ENCODE measurements around the gene HTR1D.

The HTR1D gene

DNA sequence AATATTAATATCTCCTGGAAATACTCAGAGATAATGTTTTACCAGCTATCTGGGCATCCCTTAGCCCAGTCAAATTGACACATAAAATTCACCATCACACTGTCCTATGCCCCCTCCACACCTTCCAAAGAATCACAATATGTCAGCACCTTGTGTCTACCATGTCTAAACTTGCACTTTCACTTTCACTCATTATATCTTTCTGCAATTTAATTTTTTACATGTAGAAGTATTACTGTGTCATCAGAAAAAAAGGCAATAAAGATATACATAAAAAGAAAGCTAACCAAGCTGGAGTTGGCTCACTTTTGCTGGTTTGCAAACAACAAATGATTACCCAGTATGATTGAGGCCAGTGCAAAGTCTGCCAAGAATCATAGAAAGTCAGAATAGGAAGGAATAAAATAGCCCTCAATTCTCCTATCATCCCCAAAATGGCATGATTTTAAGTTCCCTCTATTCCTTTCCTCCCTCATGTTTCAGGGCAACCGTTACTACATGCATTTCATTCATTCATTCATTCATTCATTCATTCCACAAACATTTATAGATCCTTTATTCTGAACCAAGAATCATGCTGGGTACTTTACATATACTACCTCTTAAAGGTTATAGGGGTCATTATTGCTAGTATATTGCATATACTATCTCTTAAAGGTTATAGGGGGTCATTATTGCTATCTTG lies 42.7 kb downstream of the HTR1D start:
- Histone ChIP-seq H3K4me2 (ENCODE audit: low read length) (no peak overlapping the region), H3K27me3 (ENCODE audit: insufficient read depth, low read length) (no peaks in the 10 kb centered on the region), H3K4me3 (ENCODE audit: low read depth, low read length) (no peak overlapping the region), H3K18ac (ENCODE audit: low read length) (no peak overlapping the region), H2BK5ac (ENCODE audit: low read depth, low read length, poor library complexity) (no peak overlapping the region), H2BK12ac (ENCODE audit: low read length) (no peak overlapping the region), H3K9me3 (ENCODE audit: insufficient read depth, low read depth, low read length) (no peaks in the 10 kb centered on the region), H2AFZ (ENCODE audit: insufficient read depth, low read length, poor library complexity) (no peak overlapping the region), H4K8ac (ENCODE audit: low read depth, low read length) (no peak overlapping the region), H3K4me1 (ENCODE audit: control insufficient read depth in 1 of 2, insufficient read depth in 2 of 2, low read length in 2 of 2) (peaks cover 3 to 8% of the 10 kb centered on the region in 2 experiments), H3K14ac (ENCODE audit: low read length) (no peak overlapping the region), H3K23ac (ENCODE audit: low read length) (no peak overlapping the region), H3K36me3 (ENCODE audit: control insufficient read depth in 1 of 2, insufficient read depth in 2 of 2, low read length in 2 of 2) (no peaks in the 10 kb centered on the region), H3K79me2 (ENCODE audit: control insufficient read depth, insufficient read depth, low read length, poor library complexity) (no peaks in the 10 kb centered on the region), H3K27ac (ENCODE audit: low read depth, low read length) (no peak overlapping the region), H2AK5ac (ENCODE audit: low read length) (no peak overlapping the region), H3K4ac (ENCODE audit: low read depth, low read length) (no peak overlapping the region), H3K9ac (ENCODE audit: low read length) (no peak overlapping the region), H4K91ac (ENCODE audit: low read depth, low read length) (no peak overlapping the region), H4K12ac (ENCODE audit: low read depth, low read length) (no peak overlapping the region), H3K79me1 (ENCODE audit: low read length) (peaks cover 10% of the 10 kb centered on the region), H2BK120ac (ENCODE audit: insufficient read depth, low read length, poor library complexity) (no peak overlapping the region)
- DNase-seq: no peak
- no CpG with 5 or more reads among the region's 1 CpG for WGBS (ENCODE audit: extremely low coverage, insufficient coverage, insufficient read length)

DNA sequence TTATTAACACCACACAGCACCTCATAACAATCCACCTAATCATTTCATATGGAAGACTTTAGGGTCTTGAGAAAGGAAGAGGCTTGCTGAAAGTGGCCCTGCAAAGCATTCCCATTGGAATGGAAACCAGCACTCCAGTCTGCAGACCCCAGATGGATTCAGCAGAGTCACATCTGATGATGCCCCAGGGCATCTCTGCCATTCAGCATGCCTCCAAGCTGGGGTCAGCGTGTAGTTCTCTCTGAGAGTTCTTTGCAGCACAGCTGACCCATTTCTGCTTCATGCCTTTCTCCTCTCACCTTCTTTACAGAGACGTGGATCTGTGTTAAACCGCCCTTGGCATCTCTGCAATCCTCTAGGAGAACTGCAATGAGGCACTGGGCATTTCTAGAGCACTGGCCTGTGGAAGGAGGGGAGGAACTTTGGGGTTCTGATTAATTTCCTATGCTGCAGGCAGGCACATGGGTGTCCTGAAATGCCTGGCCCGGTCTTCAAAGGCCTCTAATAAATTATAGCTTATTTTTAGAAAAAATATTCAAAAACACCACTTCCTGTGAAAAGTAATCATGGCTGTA lies 46.0 kb downstream of the HTR1D start:
- no peak overlapping the region for H2BK5ac ChIP-seq (ENCODE audit: low read depth, low read length, poor library complexity)
- H4K12ac ChIP-seq (ENCODE audit: low read depth, low read length): no peak overlapping the region
- no peak overlapping the region for H3K4ac ChIP-seq (ENCODE audit: low read depth, low read length)
- peaks cover 13% of the 10 kb centered on the region for H3K79me1 ChIP-seq (ENCODE audit: low read length)
- H3K23ac ChIP-seq (ENCODE audit: low read length): no peak overlapping the region
- no peak overlapping the region for H2BK12ac ChIP-seq (ENCODE audit: low read length)
- no peak overlapping the region for H3K4me2 ChIP-seq (ENCODE audit: low read length)
- H3K27me3 ChIP-seq (ENCODE audit: insufficient read depth, low read length): no peaks in the 10 kb centered on the region
- no peak overlapping the region for H4K91ac ChIP-seq (ENCODE audit: low read depth, low read length)
- H3K4me3 ChIP-seq (ENCODE audit: low read depth, low read length): no peak overlapping the region
- DNase-seq: no peak
- no peak overlapping the region for H2AK5ac ChIP-seq (ENCODE audit: low read length)
- no peaks in the 10 kb centered on the region for H3K36me3 ChIP-seq (ENCODE audit: control insufficient read depth in 1 of 2, insufficient read depth in 2 of 2, low read length in 2 of 2)
- H4K8ac ChIP-seq (ENCODE audit: low read depth, low read length): no peak overlapping the region
- no peak overlapping the region for H3K14ac ChIP-seq (ENCODE audit: low read length)
- no peak overlapping the region for H2BK120ac ChIP-seq (ENCODE audit: insufficient read depth, low read length, poor library complexity)
- WGBS (ENCODE audit: extremely low coverage, insufficient coverage, insufficient read length): no CpG with 5 or more reads among the region's 4 CpGs
- peaks cover 13% of the 10 kb centered on the region for H3K79me2 ChIP-seq (ENCODE audit: control insufficient read depth, insufficient read depth, low read length, poor library complexity)
- no peak overlapping the region for H3K9ac ChIP-seq (ENCODE audit: low read length)
- no peak overlapping the region for H3K27ac ChIP-seq (ENCODE audit: low read depth, low read length)
- no peak overlapping the region for H2AFZ ChIP-seq (ENCODE audit: insufficient read depth, low read length, poor library complexity)
- H3K18ac ChIP-seq (ENCODE audit: low read length): no peak overlapping the region
- peaks cover 2 to 3% of the 10 kb centered on the region in 2 experiments for H3K4me1 ChIP-seq (ENCODE audit: control insufficient read depth in 1 of 2, insufficient read depth in 2 of 2, low read length in 2 of 2)
- H3K9me3 ChIP-seq (ENCODE audit: insufficient read depth, low read depth, low read length): no peaks in the 10 kb centered on the region

- no peak overlapping the region for H3K4me2 ChIP-seq (ENCODE audit: low read length)
- H3K23ac ChIP-seq (ENCODE audit: low read length): no peak overlapping the region
- H3K79me1 ChIP-seq (ENCODE audit: low read length): peaks cover 13% of the 10 kb centered on the region
- H4K8ac ChIP-seq (ENCODE audit: low read depth, low read length): no peak overlapping the region
- H3K36me3 ChIP-seq (ENCODE audit: control insufficient read depth in 1 of 2, insufficient read depth in 2 of 2, low read length in 2 of 2): no peaks in the 10 kb centered on the region
- no peak overlapping the region for H4K12ac ChIP-seq (ENCODE audit: low read depth, low read length)
- peaks cover 3 to 4% of the 10 kb centered on the region in 2 experiments for H3K4me1 ChIP-seq (ENCODE audit: control insufficient read depth in 1 of 2, insufficient read depth in 2 of 2, low read length in 2 of 2)
- no peaks in the 10 kb centered on the region for H3K9me3 ChIP-seq (ENCODE audit: insufficient read depth, low read depth, low read length)
- H3K4ac ChIP-seq (ENCODE audit: low read depth, low read length): no peak overlapping the region
- no peak overlapping the region for H3K18ac ChIP-seq (ENCODE audit: low read length)
- H2BK12ac ChIP-seq (ENCODE audit: low read length): no peak overlapping the region
- no peak overlapping the region for H3K4me3 ChIP-seq (ENCODE audit: low read depth, low read length)
- no peak overlapping the region for H2AFZ ChIP-seq (ENCODE audit: insufficient read depth, low read length, poor library complexity)
- H2AK5ac ChIP-seq (ENCODE audit: low read length): no peak overlapping the region
- H3K14ac ChIP-seq (ENCODE audit: low read length): no peak overlapping the region
- no peaks in the 10 kb centered on the region for H3K27me3 ChIP-seq (ENCODE audit: insufficient read depth, low read length)
- H4K91ac ChIP-seq (ENCODE audit: low read depth, low read length): no peak overlapping the region
- H2BK120ac ChIP-seq (ENCODE audit: insufficient read depth, low read length, poor library complexity): no peak overlapping the region
- H3K27ac ChIP-seq (ENCODE audit: low read depth, low read length): no peak overlapping the region
- DNase-seq: peak; percentile 21 to 40
- H2BK5ac ChIP-seq (ENCODE audit: low read depth, low read length, poor library complexity): no peak overlapping the region
- WGBS (ENCODE audit: extremely low coverage, insufficient coverage, insufficient read length): no CpG with 5 or more reads among the region's 5 CpGs
- H3K9ac ChIP-seq (ENCODE audit: low read length): no peak overlapping the region
- peaks cover 20% of the 10 kb centered on the region for H3K79me2 ChIP-seq (ENCODE audit: control insufficient read depth, insufficient read depth, low read length, poor library complexity)
Measured at GRCh38 chr1:23169727-23170335, 47.5 kb downstream of the HTR1D start.

DNA sequence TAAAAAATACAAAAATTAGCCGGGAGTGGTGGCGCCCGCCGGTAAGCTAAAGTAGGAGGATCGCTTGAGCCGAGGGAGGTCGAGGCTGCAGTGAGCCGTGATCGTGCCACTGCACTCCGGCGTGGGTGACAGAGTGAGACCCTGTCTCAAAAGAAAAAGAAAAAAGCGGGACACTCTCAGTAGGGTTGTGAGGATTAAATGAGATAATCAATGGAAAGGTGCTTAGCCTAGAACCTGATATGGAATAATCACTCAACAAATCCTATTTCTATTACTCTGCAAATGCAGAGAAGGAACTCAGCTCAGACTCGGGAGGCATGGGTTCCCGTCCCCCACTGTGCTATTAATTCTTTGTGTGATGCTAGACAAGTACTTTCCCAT lies 48.1 kb downstream of the HTR1D start:
- Histone ChIP-seq H2AFZ (ENCODE audit: insufficient read depth, low read length, poor library complexity) (no peak overlapping the region), H3K27ac (ENCODE audit: low read depth, low read length) (no peak overlapping the region), H3K14ac (ENCODE audit: low read length) (no peak overlapping the region), H2BK12ac (ENCODE audit: low read length) (no peak overlapping the region), H3K9me3 (ENCODE audit: insufficient read depth, low read depth, low read length) (no peaks in the 10 kb centered on the region), H3K4me1 (ENCODE audit: control insufficient read depth in 1 of 2, insufficient read depth in 2 of 2, low read length in 2 of 2) (peaks cover 3 to 4% of the 10 kb centered on the region in 2 experiments), H3K36me3 (ENCODE audit: control insufficient read depth in 1 of 2, insufficient read depth in 2 of 2, low read length in 2 of 2) (no peaks in the 10 kb centered on the region), H4K8ac (ENCODE audit: low read depth, low read length) (no peak overlapping the region), H3K79me2 (ENCODE audit: control insufficient read depth, insufficient read depth, low read length, poor library complexity) (peaks cover 20% of the 10 kb centered on the region), H3K4me2 (ENCODE audit: low read length) (no peak overlapping the region), H2BK5ac (ENCODE audit: low read depth, low read length, poor library complexity) (no peak overlapping the region), H3K4me3 (ENCODE audit: low read depth, low read length) (no peak overlapping the region), H3K9ac (ENCODE audit: low read length) (no peak overlapping the region), H2BK120ac (ENCODE audit: insufficient read depth, low read length, poor library complexity) (no peak overlapping the region), H3K18ac (ENCODE audit: low read length) (no peak overlapping the region), H4K91ac (ENCODE audit: low read depth, low read length) (no peak overlapping the region), H3K27me3 (ENCODE audit: insufficient read depth, low read length) (no peaks in the 10 kb centered on the region), H3K23ac (ENCODE audit: low read length) (no peak overlapping the region), H3K79me1 (ENCODE audit: low read length) (peaks cover 13% of the 10 kb centered on the region), H4K12ac (ENCODE audit: low read depth, low read length) (no peak overlapping the region), H3K4ac (ENCODE audit: low read depth, low read length) (no peak overlapping the region), H2AK5ac (ENCODE audit: low read length) (no peak overlapping the region)
- no CpG with 5 or more reads among the region's 14 CpGs for WGBS (ENCODE audit: extremely low coverage, insufficient coverage, insufficient read length)
- no peak for DNase-seq

Data from trophoblast cell (in vitro differentiated cells and primary cell).